GM21737 (cell line): Measurements from ENCODE around the gene MTMR8.
"Not testable (repeated sequence)": the region's sequence is repeated elsewhere in the genome, so short reads cannot be mapped to it uniquely, and the experiment has no call there.

Experiments
- ATAC-seq: cut with Tn5 transposase; IDR thresholded peaks from one replicate; pipeline ENCODE4 v1.9.1; 2021; ENCODE audit warnings: mild to moderate bottlenecking, moderate library complexity; ENCODE audit not compliant: unreplicated experiment

The MTMR8 gene

DNA sequence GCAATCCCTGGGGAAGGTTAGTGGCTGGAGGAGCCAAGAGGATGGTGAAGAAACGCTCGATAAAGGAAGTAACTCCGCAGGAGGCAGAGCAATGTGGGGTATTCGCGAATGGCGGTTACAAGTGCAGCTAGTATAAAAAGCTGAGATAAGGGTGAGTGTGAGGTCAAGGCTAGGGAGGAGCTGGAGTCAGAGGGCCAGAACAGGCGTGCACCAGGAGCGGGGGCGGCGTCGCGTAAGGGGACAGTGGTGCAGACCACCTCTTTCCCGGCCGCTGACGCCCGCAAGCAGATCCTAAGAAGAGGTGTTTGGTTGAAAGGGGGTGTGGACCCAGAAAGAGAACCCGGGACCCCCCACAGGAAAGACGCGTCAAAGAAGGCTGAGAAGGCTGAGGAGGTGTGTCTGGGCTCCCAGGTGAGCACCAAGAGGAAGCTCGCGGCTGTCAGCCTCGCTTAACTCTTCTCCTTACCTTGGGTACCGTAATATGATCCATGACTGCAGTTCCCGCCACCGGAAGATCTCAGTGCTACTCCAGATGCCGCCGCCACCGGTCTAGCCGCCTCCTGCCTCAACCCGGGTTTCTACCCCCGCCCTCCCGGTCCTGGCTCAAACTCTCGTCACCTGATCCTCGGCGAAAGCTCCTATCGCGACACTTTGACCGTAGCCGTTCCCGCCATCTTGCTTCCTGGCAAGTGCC lies at the start of gene MTMR8:
MTMR8 (minus strand) TSS at position 579 of the 694 bp plus-strand sequence; CDS start at position 490, 89 bp downstream.
- peak; percentile 99 for ATAC-seq

DNA sequence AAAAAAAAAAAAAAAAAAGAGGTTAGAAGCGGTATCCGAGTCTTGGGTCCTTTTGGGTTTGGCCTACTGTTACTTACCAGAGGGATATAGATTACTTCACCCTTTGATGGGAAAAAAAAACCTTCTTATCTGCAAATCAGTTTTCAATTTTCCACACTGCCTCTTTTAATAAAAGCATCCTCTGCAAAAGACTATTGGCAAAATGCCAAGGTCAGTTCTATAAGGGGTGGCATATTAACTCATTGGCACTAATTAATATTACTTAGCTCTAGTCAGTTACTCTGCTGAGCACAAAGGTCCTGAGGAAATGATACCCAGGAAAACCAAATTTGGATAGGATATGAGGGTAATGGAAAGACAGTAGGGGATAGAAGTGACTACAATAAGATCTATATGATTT lies 44.3 kb upstream of the MTMR8 start:
- ATAC-seq, result no peak

DNA sequence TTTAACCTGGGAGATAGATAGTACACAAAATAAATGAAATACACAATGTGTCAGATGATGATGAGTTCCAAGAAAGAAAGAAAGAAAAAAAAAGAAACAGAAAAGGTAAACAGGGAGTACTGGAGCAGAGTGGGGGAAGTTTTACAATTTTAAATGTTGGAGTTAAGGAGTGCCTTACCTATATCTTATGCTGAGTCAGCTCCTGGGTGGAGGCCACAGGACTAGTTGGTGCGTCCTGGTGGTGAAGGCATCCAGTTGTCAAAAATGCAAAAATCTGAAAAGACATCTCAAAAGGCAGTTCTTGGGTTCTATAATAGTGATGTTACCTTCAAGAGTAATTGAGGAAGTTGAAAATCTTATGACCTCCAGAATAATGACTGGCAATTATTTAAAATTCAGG lies 42.4 kb upstream of the MTMR8 start:
- ATAC-seq, result no peak

DNA sequence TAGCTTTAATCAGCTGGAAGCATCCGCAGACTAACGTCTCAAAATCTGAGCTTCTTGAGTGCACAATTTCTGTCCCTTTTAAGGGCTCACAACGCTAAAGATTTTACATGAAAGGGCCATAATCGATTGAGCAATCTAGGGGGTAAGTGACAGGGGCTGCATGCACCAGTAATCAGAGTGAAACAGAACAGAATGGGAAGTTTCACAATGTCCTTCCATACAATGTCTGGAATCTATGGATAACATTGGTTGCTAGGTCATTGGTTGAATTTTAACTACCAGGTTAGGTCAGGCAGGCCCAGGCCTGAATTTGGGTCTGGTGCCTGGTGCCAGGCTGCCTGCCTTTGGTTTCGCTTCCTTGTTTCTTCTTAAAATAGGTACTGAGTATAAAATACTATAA lies 42.0 kb upstream of the MTMR8 start:
- ATAC-seq, result no peak

DNA sequence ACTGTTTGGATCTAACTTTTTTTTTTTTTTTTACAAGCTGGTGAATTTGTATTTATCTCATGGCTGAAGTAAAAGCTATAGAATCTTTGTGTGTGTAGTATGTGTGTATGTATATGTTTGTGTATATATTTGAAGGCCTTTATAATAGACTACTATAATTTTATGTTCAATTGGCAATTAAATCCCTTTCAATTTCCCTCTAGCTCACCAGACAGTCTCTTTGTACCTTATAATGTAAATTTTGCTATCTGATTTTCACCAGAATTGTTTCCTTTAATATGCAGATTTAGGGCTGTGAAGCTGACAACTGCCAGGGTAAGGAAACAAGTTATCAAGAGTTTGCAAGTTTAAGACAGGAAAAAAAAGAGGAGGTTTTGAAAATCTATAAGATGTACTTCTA lies 33.1 kb upstream of the MTMR8 start:
- ATAC-seq, result no peak

DNA sequence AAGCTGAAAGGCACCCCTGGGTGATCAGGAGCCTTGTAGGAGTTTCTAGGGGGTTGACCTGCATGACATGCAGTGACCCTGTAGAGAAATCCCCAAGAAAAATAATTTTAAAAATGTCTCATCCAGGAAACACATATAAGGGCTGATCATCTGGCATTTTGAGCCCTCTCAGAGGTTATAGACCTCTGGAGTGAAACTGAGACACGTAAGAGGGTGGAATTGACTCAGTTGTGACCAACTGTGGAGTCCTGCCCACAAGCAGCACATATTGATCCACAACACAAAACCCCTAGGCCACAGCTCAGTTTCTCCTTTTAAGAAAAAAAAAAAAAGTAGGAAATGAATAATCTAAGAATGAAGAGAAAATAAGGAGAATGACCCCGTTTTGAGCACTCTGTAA lies 32.5 kb upstream of the MTMR8 start:
- ATAC-seq, result peak; percentile 88

DNA sequence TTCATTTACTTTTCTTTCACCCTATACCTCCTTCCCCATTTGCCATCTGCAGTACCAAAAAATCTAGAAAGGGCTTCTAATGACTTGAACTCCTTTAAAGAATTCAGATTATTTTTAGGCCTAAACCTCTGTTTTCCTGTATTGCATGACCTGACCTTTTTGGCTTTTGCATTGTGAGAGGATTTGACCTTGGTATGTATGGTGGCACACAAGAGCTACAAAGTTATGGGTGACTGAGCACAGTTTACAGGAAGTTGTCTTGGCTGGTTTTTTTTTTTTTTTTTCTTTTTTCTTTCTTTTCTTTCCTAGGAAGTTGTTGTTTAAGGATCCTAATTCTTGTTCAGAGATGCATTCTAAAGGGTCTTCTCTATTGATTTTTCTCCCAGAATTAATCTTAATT lies 32.0 kb upstream of the MTMR8 start:
- ATAC-seq, result no peak

DNA sequence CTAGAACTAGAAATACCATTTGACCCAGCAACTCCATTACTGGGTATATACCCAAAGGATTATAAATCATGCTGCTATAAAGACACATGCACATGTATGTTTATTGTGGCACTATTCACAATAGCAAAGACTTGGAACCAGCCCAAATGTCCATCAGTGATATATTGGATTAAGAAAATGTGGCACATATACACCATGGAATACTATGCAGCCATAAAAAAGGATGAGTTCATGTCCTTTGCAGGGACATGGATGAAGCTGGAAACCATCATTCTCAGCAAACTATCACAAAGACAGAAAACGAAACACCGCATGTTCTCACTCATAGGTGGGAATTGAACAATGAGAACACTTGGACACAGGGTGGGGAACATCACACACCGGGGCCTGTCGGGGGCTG lies 14.5 kb upstream of the MTMR8 start:
- ATAC-seq, result not testable (repeated sequence)

DNA sequence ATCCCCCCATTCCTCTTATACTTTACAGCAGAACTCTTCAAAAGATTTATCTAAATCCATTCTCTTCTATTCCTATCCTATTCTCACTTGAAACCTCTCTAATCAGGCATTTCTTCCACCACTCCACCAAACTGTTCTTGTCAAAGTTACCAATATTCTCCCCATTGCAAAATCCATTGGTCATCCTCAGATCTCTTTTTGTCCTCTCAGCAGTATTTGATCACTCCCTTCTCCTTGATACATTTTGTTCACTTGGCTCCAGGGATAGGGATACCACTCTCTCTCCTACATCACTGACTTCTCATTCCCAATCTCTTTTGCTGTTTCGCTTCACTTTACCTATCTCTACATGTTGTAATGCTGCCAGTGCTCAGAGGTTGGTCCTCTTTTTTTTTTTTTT lies 2.8 kb upstream of the MTMR8 start:
- no peak for ATAC-seq

DNA sequence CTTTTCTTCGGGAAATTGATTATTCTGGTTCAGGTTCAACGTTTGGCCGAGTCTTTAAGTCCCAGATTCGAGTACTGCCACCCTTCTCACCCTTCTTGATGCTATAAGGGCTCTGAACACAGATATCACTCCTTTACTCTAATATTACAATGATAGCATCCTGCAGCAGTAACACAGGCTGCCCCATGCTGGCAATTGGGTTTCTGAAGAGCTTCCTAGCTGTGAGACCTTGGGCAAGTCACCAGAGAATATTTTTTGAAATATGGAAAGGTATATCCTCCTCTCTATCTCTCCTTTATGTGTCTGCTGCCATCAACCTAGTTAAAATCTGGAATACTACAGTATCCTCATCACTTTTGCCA lies 297 bp upstream of the MTMR8 start:
- peak; percentile 23 for ATAC-seq

DNA sequence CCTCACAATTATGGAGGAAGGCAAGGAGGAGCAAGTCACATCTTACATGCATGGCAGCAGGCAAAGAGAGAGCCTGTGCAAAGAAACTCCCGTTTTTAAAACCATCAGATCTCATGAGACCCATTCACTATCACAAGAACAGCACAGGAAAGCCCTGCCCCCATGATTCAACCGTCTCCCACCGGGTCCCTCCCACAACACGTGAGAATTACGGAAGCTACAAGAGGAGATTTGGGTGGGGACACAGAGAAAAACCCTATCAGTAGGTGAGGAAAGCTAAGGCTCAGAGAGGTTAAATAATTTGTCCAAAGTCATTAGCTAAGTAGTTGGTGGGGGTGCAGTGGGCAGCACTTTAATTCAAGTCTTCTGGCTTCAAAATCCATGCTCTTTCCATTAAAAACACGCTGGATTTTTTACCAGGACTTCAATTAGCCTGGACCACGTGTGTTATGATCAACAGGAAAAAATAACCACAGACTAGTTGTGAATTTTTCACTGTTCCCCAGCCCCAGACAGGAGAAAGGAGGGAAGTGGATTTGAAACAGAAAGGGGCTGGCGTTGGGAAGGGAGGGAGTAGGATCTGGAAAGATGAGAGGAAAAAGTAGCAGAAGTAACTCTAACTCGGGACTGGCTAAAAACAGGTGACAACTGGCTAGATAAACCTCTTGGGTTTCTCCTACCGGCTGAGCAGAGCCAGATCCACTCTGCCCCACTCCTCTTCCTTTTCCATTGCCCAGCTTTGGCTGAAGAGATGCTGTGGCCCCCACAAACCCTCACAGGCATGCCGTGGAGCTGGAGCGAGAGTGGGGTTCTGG lies 986 bp downstream of the MTMR8 start:
- ATAC-seq, result no peak

DNA sequence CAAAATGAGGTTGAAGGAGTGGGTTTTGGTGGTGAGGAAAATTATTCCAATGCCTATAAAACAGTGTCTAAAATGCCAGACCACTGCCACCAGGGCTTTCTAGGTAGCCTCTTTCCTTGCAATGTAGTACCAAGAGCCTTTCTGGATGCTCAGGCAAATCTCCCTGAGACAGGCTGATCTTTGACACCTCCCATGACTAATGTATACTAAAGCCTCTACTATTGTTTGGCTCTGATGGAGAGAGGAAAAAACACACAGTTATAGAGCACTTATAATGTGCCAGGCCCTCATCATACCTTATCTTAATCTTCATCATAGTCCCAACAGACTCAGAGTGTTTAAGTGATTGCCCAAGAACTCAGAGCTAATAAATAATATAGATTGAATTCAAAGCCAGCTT lies 5.8 kb downstream of the MTMR8 start:
- ATAC-seq, result no peak

DNA sequence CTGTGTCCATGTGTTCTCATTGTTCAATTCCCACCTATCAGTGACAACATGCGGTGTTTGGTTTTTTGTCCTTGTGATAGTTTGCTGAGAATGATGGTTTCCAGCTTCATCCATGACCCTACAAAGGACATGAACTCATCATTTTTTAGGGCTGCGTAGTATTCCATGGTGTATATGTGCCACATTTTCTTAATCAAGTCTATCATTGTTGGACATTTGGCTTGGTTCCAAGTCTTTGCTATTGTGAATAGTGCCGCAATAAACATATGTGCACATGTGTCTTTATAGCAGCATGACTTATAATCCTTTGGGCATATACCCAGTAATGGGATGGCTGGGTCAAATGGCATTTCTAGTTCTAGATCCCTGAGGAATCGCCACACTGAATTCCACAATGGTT lies 14.5 kb downstream of the MTMR8 start:
- not testable (repeated sequence) for ATAC-seq

DNA sequence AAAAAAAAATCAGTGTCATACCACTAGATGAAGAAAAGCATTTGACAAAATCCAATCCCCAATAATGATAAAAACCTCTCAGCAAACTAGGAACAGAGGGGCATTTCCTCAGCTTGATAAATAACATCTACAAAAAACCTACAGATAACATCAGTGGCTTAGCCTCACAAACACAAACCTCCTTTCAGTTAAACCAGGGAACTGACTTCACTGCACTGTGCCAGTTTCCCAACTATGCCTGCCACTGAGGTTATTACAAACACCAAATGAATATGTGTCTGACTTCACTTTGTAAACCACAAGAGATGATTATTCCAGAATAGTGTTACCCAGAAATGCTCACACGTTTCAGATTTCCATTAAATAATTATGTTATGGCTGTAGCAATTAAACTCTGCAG lies 15.3 kb downstream of the MTMR8 start:
- ATAC-seq, result no peak

DNA sequence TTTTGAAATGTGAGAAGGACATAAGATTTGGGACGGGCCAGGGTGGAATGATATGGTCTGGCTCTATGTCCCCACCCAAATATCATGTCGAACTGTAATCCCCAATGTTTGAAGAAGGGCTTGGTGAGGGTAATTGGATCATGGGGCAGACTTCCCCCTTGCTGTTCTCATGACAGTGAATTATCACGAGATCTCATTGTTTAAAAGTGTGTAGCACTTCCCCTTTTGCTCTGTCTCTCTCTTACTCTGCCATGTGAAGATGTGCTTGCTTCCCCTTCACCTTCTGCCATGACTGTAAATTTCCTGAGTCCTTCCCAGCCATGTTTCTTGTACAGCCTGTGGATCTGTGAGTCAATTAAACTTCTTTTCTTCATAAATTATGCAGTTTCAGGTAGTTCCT lies 17.5 kb downstream of the MTMR8 start:
- no peak for ATAC-seq

DNA sequence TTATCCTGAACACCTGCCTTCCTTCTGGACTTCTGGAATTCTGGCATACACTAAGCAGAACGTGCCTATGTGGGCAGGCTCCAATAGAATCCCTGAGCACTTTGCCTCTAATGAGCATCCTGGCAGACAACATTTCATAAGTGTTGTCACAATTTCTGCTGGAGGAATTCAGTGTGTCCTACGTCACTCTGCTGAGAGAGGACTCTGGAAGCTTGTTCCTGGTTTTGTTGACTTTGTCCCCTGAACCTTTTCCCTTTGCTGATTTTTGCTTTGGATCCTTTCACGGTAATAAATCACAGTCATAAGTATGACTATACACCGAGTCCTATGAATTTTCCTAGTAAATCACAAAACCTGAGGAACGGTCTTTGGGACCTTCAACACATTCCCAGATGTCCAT lies 43.2 kb downstream of the MTMR8 start:
- no peak for ATAC-seq

DNA sequence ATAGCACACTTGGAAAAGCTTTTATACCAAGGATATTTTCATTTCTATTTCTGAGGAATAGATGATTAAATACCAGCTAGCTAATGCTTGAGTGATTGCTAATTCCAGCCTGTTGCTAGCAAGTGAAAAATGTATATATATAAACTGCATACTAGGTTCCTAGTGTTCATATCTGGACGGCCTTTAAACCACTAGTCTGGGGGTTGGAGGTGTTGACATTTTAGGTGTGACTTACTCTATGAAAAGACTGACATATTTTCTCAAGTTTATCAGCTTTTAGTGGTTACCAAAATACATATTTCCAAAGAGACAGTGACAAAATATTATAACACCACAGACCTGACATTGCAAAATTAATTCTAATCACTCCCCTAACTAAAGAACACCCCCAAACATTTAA lies 44.7 kb downstream of the MTMR8 start:
- ATAC-seq, result no peak

DNA sequence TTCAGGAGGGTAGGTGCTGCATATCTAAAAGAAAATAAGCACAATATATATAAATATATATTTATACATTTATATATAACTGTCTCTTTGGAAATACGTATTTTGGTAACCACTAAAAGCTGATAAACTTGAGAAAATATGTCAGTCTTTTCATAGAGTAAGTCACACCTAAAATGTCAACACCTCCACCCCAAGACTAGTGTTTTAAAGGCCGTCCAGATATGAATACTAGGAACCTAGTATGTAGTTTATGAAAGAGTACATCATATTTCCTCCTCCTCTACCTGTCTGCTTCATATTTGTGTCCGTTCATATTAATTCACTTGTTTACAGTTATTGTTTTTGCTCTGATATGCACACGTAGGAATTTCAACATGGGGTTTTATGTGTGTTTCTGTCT lies 45.2 kb downstream of the MTMR8 start:
- no peak for ATAC-seq

DNA sequence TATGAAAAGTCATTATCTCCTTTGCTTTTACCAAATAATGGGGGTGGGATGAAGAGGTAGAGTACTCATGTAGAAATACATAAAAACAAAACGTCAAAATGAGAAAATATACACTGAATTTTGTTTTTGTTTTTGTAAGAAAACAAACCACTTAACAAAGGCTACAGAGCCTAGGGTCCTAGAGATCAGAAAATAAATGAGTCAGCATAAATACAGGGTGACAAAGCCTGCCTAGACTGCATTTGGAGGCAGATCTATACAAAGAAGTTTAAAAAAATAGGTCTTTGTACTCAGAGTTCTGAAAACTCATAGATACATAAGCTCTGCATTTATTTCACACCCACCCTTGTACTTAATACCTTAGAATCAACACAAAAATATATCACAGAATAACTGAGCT lies 52.4 kb downstream of the MTMR8 start:
- no peak for ATAC-seq

DNA sequence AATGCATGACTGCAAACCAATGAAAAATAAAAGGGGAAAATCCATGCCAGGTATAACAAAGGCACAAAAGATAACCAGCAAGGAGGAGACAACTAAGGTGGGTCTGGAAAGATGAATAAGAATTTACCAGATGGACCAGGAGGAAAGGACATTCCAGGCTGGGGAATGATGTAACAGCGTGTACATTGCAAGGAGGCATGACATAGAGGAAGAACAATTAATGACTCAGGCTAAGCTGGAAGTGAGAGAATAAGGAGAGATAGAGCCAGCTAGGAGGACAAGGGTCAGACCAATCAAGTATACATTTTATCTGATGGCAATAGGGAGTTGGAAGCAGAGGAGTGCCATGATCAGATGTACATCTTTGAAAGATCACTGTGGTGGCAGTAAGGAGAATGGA lies 57.0 kb downstream of the MTMR8 start:
- ATAC-seq, result no peak

DNA sequence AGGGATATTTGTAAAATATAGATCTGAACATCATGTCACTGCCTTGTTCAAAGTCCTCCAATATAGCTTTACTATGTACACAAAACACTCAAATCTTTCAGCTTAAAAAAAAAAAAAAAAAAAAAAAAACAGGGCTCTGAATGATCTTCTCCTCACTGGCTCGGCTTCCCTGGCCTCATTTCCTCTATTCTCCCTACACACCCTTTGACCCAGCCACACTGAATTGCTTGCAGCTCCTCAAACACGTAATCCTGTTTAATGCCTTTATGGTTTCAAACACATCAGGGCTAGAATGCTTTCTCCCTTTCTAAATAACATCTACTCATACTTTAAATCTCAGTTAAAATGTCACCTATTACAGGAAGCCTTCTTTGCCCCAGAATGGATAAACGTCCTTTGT lies 60.8 kb downstream of the MTMR8 start:
- no peak for ATAC-seq

DNA sequence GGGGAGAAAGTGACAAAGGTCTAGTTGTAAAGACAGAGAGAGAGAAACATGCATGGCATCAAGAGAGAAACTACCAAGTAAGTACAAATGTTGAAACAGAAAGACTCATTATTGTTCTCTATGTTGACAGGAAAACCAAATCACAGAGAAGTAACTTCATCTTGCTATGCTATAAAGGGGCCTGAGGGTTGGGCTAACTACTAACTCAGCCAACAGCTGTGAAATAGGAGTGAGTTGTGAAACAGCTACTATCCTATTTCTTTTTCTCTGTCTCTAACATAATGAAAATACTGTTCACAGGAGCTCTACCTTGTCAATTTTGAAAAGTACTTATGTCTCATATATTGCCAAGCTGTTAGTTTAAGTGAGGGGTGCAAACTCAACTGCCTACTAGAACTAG lies 65.0 kb downstream of the MTMR8 start:
- ATAC-seq, result no peak

DNA sequence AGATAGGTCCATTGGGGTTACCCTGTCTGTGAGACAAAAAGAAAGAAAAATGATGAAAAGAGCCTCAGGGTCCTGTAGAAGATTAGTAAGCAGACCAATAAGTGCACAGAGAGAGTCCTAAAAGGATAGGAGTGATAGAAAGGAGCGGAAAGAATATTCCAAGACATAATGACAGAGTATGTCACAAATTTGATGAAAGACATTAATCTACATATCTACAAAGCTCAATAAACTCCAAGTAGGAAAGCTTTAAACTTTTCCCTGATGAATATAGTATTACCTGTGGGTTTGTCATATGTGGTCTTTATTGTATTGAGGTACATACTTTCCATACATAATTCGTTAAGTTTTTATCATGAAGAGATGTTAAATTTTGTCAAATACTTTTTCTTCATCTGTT lies 73.7 kb downstream of the MTMR8 start:
- ATAC-seq, result no peak
